Central memory CD8-positive, alpha-beta T cell (primary cell): ENCODE data around the gene HRG.

Experiments
- ATAC-seq: fragments of 150-1000 bp; cut with Tn5 transposase; replicated peaks from 2 replicates; pipeline ENCODE4 v1.10.0; 2022; ENCODE audit warnings: mild to moderate bottlenecking, moderate FRiP score, moderate number of reproducible peaks; ENCODE audit not compliant: poor library complexity, severe bottlenecking; ENCODE audit errors: extremely low read depth
- DNase-seq, 2 donors: peaks; one replicate each; pipeline ENCODE4 v3.0.0; 2021; ENCODE audit warnings: low spot score in 2 of 2
- H3K27ac Mint-ChIP-seq: one replicate; pipeline ENCODE4 v1.8.0; 2022; ENCODE audit warnings: low read depth, mild to moderate bottlenecking, moderate library complexity, mixed read lengths
- H3K27me3 Mint-ChIP-seq: one replicate; pipeline ENCODE4 v1.8.0; 2022; ENCODE audit warnings: mixed read lengths
- H3K36me3 Mint-ChIP-seq: one replicate; pipeline ENCODE4 v1.8.0; 2022; ENCODE audit warnings: mild to moderate bottlenecking, moderate library complexity, mixed read lengths; ENCODE audit not compliant: insufficient read depth
- H3K4me1 Mint-ChIP-seq: one replicate; pipeline ENCODE4 v1.8.0; 2022; ENCODE audit warnings: mixed read lengths
- H3K4me3 Mint-ChIP-seq: one replicate; pipeline ENCODE4 v1.8.0; 2022; ENCODE audit warnings: mild to moderate bottlenecking, moderate library complexity, mixed read lengths
- H3K9me3 Mint-ChIP-seq: one replicate; pipeline ENCODE4 v1.8.0; 2022; ENCODE audit warnings: mixed read lengths

Gene HRG, protein sequence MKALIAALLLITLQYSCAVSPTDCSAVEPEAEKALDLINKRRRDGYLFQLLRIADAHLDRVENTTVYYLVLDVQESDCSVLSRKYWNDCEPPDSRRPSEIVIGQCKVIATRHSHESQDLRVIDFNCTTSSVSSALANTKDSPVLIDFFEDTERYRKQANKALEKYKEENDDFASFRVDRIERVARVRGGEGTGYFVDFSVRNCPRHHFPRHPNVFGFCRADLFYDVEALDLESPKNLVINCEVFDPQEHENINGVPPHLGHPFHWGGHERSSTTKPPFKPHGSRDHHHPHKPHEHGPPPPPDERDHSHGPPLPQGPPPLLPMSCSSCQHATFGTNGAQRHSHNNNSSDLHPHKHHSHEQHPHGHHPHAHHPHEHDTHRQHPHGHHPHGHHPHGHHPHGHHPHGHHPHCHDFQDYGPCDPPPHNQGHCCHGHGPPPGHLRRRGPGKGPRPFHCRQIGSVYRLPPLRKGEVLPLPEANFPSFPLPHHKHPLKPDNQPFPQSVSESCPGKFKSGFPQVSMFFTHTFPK

DNA sequence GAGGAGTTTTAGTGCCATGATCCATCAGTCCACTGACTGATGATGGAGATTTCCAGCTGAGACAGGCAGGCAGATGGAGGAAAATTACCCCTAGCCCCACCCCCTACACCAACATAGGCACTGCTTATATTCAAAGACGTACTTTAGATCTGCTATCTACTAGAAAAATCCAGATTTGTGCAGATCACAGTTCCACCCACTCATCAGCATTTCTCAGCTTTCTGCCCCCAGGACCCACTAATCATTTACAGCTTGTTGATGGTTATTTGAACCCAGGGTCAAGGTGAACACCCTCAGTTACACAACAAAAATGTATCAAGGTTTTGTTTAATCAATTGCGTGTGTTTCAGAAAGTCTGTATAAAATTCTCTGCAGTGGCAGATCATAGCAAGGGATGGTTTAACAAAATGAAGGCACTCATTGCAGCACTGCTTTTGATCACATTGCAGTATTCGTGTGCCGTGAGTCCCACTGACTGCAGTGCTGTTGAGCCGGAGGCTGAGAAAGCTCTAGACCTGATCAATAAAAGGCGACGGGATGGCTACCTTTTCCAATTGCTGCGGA is at the start of gene HRG:
Gene HRG, plus strand, starts transcription at position 390 of the 564 bp plus-strand sequence. Its CDS starts 18 bp downstream, at position 408.
- Mint-ChIP-seq H3K9me3 (no peaks in the 10 kb centered on the region), H3K36me3 (no peaks in the 10 kb centered on the region), H3K4me3 (no peak within 1 kb of the TSS), H3K27ac (no peak within 1 kb of the TSS), H3K4me1 (no peaks in the 10 kb centered on the region), H3K27me3 (peaks cover 16% of the 10 kb centered on the region)
- DNase-seq = no peak
- ATAC-seq = no peak

DNA sequence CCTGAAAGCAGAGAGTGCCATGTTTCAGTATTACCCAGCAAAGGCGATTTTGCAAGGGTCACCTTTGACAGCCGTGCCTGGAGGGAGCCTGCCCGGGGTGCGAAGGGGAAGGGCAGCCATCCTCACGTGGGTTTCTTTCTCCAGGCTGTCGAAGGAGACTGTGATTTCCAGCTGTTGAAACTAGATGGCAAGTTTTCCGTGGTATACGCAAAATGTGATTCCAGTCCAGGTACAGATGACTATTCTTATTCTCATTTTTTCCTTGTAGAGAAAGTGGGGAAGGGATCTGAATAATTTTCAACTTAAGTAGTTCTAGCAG is 49.6 kb upstream of the HRG start:
- Mint-ChIP-seq H3K9me3 (no peaks in the 10 kb centered on the region), H3K4me3 (no peak overlapping the region), H3K4me1 (peaks cover 14% of the 10 kb centered on the region), H3K36me3 (peaks cover 7% of the 10 kb centered on the region), H3K27ac (no peak overlapping the region), H3K27me3 (peaks cover 68% of the 10 kb centered on the region)
- DNase-seq (no peak), ATAC-seq (no peak)

DNA sequence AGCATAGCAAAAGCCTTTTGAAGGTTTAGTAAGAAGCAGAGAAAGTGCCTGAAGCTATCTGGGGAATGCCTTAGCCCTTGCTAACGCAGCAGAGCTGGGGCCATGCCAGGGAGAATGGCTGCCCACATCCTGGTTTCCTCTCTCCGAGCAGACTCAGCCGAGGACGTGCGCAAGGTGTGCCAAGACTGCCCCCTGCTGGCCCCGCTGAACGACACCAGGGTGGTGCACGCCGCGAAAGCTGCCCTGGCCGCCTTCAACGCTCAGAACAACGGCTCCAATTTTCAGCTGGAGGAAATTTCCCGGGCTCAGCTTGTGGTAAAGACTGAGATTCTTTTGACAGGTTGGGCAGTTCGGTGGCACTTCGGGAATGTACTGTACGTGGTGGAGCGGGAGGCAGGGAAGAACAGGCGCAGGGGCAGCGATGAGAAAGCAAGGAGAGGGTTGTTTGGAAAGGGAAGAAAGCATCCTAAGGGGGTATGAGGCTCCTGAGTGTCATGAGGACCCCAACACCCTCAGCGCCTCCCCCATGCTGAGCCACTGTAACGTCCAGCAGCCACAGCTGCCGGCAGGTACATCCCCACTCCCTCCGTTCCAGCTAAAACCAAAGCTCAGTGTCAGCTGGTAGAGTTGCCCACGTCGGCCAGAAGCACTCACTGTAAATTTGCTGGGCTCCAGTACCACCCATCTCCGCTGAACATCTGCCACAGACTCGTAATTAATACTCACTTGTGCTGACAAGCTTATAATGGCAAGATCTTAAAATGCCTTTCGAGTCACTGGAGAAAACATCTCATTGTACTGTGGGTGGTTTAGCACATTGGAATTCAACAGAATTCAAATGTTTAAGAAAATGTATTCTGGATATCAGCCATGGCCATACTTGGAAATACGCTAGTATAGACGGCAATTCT is 48.5 kb upstream of the HRG start:
- peaks cover 7% of the 10 kb centered on the region for H3K36me3 Mint-ChIP-seq
- H3K4me3 Mint-ChIP-seq = peak overlapping the region; percentile 62
- no peak overlapping the region for H3K27ac Mint-ChIP-seq
- peak; percentile 98 for ATAC-seq
- peak; percentile 73 to 75 for DNase-seq
- H3K9me3 Mint-ChIP-seq = no peaks in the 10 kb centered on the region
- H3K4me1 Mint-ChIP-seq = peaks cover 14% of the 10 kb centered on the region
- H3K27me3 Mint-ChIP-seq = peaks cover 61% of the 10 kb centered on the region

DNA sequence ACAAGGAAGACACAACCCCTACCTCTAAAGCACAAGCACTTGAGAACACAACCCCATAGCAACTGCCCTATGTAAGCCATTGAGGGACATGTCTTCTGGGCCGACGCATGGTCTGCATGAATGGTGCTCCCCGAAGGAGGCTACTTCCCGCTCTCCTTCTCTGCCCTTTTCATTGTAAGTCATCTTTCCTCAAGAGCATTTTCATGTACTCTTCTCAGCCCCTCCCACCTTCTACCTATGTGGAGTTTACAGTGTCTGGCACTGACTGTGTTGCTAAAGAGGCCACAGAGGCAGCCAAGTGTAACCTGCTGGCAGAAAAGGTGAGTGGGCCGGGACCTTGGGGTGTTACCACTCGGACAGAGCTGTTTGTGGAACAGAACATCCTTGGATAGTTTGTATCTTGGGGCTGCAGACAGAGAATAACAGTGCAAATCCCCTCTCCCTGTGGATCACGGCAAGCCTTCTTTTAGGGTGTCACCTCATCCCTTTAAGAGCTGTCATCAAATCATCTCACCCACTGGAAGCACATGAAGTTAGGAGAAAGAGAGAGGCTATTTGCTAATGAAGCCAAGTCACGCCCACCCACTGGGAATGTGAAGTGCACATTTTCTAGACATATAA is 47.4 kb upstream of the HRG start:
- DNase-seq = no peak
- Mint-ChIP-seq H3K36me3 (peaks cover 7% of the 10 kb centered on the region), H3K27ac (no peak overlapping the region), H3K27me3 (peaks cover 60% of the 10 kb centered on the region), H3K9me3 (no peaks in the 10 kb centered on the region), H3K4me1 (peaks cover 14% of the 10 kb centered on the region), H3K4me3 (no peak overlapping the region)
- no peak for ATAC-seq

DNA sequence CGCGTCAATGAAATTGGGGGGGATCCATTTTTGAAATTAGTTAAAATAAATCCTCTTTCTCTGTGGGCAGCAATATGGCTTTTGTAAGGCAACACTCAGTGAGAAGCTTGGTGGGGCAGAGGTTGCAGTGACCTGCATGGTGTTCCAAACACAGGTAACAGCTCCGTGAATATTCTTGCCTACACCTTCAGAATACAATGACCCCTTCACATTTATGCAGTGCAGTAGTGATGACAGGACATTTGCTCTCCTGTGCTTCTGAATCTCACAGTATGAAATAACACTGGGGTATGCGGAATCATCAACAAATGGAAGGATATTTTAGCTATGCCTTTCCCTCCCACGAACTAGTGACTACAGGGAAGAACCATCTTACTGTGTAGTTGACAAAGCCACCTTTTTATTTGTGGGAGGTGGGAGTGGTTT is 46.0 kb upstream of the HRG start:
- no peaks in the 10 kb centered on the region for H3K9me3 Mint-ChIP-seq
- no peak overlapping the region for H3K4me3 Mint-ChIP-seq
- peaks cover 13% of the 10 kb centered on the region for H3K4me1 Mint-ChIP-seq
- H3K27ac Mint-ChIP-seq = no peak overlapping the region
- DNase-seq = no peak
- H3K36me3 Mint-ChIP-seq = peaks cover 6% of the 10 kb centered on the region
- H3K27me3 Mint-ChIP-seq = peaks cover 46% of the 10 kb centered on the region
- ATAC-seq = no peak

DNA sequence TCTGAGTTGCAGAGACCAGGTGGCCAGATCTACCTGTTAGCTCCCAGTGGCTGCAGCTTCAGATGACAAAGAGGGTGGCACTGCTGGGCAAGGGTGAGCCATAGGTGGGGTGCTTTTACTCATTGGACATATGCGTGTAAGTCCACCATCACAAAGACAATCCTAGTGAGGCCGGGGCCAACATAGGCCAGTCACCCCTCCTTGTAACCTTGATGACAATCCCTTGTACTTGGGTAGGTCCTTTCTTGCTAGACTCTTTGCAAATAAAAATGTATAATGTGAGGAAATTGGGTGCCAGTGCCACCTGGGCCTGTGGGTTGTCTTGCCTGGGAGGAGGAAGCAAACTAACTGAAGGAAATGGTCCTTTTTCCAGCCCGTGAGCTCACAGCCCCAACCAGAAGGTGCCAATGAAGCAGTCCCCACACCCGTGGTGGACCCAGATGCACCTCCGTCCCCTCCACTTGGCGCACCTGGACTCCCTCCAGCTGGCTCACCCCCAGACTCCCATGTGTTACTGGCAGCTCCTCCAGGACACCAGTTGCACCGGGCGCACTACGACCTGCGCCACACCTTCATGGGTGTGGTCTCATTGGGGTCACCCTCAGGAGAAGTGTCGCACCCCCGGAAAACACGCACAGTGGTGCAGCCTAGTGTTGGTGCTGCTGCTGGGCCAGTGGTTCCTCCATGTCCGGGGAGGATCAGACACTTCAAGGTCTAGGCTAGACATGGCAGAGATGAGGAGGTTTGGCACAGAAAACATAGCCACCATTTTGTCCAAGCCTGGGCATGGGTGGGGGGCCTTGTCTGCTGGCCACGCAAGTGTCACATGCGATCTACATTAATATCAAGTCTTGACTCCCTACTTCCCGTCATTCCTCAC is 45.4 kb upstream of the HRG start:
- Mint-ChIP-seq H3K36me3 (peaks cover 4% of the 10 kb centered on the region), H3K9me3 (no peaks in the 10 kb centered on the region), H3K27me3 (peaks cover 40% of the 10 kb centered on the region), H3K4me1 (peaks cover 9% of the 10 kb centered on the region), H3K27ac (no peak overlapping the region), H3K4me3 (no peak overlapping the region)
- ATAC-seq (no peak), DNase-seq (no peak)

DNA sequence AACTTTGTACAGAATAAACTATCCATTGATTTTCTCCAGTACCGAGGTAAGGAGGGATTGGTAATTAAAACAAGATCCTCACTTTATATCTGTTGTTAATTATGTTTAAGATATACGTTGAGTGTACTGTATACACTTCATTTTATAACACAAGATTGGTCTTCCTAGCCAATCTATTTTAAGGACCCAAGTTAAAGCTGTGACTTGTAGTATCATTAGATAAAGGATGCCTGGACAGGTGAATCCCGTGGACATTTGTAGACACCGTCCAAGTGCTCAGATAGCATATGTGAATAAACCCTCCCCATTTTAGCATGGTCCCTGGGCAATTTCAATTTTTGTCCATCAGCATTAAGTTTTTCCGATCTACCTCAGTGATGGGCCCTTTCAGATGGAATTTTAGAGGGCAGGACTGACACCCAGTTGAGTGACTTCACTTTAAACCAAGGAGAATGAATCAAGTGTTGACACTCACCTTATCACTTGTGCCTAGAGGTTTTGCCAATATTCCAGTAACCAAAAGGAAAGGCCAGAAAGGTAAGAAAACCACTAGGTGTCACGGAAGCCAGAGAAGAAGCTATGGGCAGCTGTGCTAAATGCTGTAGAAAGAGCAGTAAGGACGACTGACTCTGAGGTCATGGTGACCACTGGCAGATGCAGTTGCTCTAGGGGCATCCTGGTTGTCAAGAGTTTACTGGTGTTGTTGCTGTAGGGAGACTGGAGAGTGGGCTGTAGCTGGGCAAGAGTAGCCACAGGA is 43.7 kb upstream of the HRG start:
- H3K36me3 Mint-ChIP-seq = peaks cover 2% of the 10 kb centered on the region
- peaks cover 39% of the 10 kb centered on the region for H3K27me3 Mint-ChIP-seq
- peaks cover 5% of the 10 kb centered on the region for H3K4me1 Mint-ChIP-seq
- H3K4me3 Mint-ChIP-seq = no peak overlapping the region
- ATAC-seq (no peak), DNase-seq (no peak)
- H3K27ac Mint-ChIP-seq = no peak overlapping the region
- no peaks in the 10 kb centered on the region for H3K9me3 Mint-ChIP-seq

DNA sequence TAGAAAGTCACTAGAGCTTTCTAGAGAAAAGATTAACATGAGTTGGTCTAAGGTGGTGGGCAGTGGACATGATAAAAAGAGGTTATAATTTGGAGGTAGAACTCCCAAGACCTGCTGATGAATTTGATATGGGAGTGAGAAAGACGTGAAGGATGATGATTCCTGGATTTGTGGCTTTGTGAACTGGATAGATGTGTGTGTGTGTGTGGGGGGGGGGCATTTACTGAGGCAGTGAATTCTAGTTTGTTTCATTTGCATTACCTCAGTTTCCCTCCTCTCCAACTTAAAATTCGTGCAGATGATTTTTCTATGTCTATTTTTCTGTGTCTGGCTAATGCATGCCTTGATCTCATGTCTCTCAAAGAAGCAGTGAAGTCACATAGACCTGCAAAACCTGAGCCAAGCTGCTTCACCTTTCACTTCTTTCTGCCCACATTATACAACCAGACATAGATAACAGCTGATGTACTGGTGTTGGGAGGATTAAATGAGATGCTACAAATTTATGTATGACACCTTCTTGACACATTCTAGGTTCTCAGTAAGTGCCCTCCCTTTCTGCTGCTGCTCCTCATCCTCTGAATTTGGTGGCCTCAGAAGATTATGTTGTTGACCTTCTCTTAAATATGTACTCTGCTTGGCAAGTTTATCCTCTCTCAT is 43.0 kb upstream of the HRG start:
- ATAC-seq (no peak), DNase-seq (no peak)
- Mint-ChIP-seq H3K27me3 (peaks cover 32% of the 10 kb centered on the region), H3K4me1 (no peaks in the 10 kb centered on the region), H3K9me3 (no peaks in the 10 kb centered on the region), H3K27ac (no peak overlapping the region), H3K36me3 (no peaks in the 10 kb centered on the region), H3K4me3 (no peak overlapping the region)

DNA sequence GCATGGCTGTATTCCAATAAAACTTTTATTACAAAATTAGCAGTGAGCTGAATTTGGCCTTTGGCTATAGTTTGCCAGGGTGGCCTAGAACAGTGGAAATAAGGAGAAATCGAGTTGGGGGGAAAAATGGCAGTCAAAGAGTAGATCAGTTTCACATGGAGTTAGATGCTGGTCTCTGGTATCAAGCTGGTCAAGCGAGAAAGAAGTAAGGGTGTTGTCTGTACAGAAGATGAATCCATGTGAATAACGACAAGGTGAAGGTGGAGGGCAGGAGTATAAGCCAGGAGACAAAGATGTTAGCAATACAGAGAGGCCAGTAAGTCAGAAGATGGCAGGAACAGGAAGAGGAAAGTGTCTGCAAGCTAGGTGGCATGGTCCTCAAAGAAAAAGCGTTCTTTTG is 41.2 kb upstream of the HRG start:
- Mint-ChIP-seq H3K27me3 (peaks cover 22% of the 10 kb centered on the region), H3K27ac (no peak overlapping the region), H3K36me3 (no peaks in the 10 kb centered on the region), H3K9me3 (no peaks in the 10 kb centered on the region), H3K4me3 (no peak overlapping the region), H3K4me1 (no peaks in the 10 kb centered on the region)
- ATAC-seq = no peak
- no peak for DNase-seq

DNA sequence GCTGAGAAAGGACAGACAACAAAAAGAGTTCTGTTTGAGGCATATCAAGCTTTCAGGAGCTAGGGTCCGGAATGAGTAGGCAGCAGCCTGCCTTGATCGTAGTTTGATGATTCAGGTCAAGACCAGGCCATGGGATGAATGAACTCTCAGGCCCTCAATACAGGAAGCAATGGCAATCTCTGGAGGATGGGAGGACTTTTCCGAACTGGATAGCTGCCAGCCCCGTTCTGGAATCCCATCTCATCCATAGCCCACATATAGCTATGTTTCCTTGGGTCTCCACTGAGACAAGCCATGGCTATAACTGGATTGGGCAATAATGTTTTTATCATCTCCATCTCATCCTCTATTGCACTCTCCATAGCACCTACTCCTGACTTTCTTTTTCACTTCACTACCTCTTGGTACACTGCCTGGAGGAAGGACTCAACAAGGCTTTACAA is 40.2 kb upstream of the HRG start:
- no peak for ATAC-seq
- no peaks in the 10 kb centered on the region for H3K4me1 Mint-ChIP-seq

More for the DNA sequence above, 40.2 kb upstream of the HRG start:
- Mint-ChIP-seq H3K27me3 (peaks cover 28% of the 10 kb centered on the region), H3K27ac (no peak overlapping the region), H3K9me3 (no peaks in the 10 kb centered on the region), H3K4me3 (no peak overlapping the region), H3K36me3 (no peaks in the 10 kb centered on the region)
- no peak for DNase-seq
